Skeletal muscle cell (primary cell): Measurements from ENCODE around the gene RNF224.

Experiments used
- DNase-seq: peaks from one replicate; pipeline ENCODE4 v3.0.0-alpha.2; 2010; ENCODE audit warnings: low read depth
- H3K4me3 ChIP-seq: 2 replicates; pipeline ENCODE4 v1.5.1; 2011; ENCODE audit warnings: low read depth, mild to moderate bottlenecking, control low read depth, low read length, moderate library complexity

Gene RNF224

GRCh38 chr9:137266162-137266527 is 38.8 kb downstream of the RNF224 start:
- DNase-seq: no peak
- no peak overlapping the region for H3K4me3 ChIP-seq

- no peak overlapping the region for H3K4me3 ChIP-seq
Observed at GRCh38 chr9:137266585-137267453, 39.5 kb downstream of the RNF224 start.

GRCh38 chr9:137267933-137268355 is 40.6 kb downstream of the RNF224 start:
- no peak overlapping the region for H3K4me3 ChIP-seq
- DNase-seq: no peak

More at GRCh38 chr9:137266585-137267453, 39.5 kb downstream of the RNF224 start:
- no peak for DNase-seq

GRCh38 chr9:137268538-137269201 is 41.4 kb downstream of the RNF224 start:
- no peak for DNase-seq
- H3K4me3 ChIP-seq: no peak overlapping the region

- H3K4me3 ChIP-seq: no peak overlapping the region
- no peak for DNase-seq
Observed at GRCh38 chr9:137269231-137269772, 42.0 kb downstream of the RNF224 start.

- H3K4me3 ChIP-seq: no peak overlapping the region
- no peak for DNase-seq
Observed at GRCh38 chr9:137270929-137271695, 43.8 kb downstream of the RNF224 start.

GRCh38 chr9:137271696-137272076 is 44.4 kb downstream of the RNF224 start:
- no peak overlapping the region for H3K4me3 ChIP-seq
- no peak for DNase-seq

- DNase-seq: no peak
Observed at GRCh38 chr9:137272241-137273094, 45.2 kb downstream of the RNF224 start.

GRCh38 chr9:137273095-137273490 is 45.8 kb downstream of the RNF224 start:
- H3K4me3 ChIP-seq: no peak overlapping the region
- DNase-seq: no peak

More at GRCh38 chr9:137272241-137273094, 45.2 kb downstream of the RNF224 start:
- no peak overlapping the region for H3K4me3 ChIP-seq

GRCh38 chr9:137273611-137274320 is 46.5 kb downstream of the RNF224 start:
- DNase-seq: no peak
- no peak overlapping the region for H3K4me3 ChIP-seq

GRCh38 chr9:137275203-137275587 is 47.9 kb downstream of the RNF224 start:
- DNase-seq: no peak
- H3K4me3 ChIP-seq: no peak overlapping the region

GRCh38 chr9:137275588-137276472 is 48.5 kb downstream of the RNF224 start:
- no peak overlapping the region for H3K4me3 ChIP-seq
- DNase-seq: no peak

GRCh38 chr9:137276473-137277328 is 49.4 kb downstream of the RNF224 start:
- no peak for DNase-seq
- H3K4me3 ChIP-seq: peak overlapping the region; percentile 46

- no peak for DNase-seq
- H3K4me3 ChIP-seq: peak within 1 kb of the TSS; percentile 46
Observed at GRCh38 chr9:137277329-137278041, 50.2 kb downstream of the RNF224 start, which contains the start of gene TOR4A. TSS of gene TOR4A (plus strand) at chr9:137277726. CDS start at chr9:137278690, 964 bp downstream.

- H3K4me3 ChIP-seq: peak overlapping the region; percentile 46
- no peak for DNase-seq
Observed at GRCh38 chr9:137278061-137278701, 50.9 kb downstream of the RNF224 start.
